H1 (cell line): Measurements from ENCODE around the gene RBM19.

Experiments used
- GTF2F1 ChIP-seq: IDR thresholded peaks from 2 replicates; pipeline ENCODE4 v1.6.1; 2012; ENCODE audit warnings: low read depth, low read length, improper control_type of control experiment, borderline replicate concordance
- TF ChIP-seq, protein P1 (sequence below), 3 experiments: IDR thresholded peaks; 1 replicate in 2 of 3; 2 replicates in 1 of 3; pipeline versions ENCODE4 v1.5.1 to v1.6.1; 2011; ENCODE audit warnings: low read length in 3 of 3, mild to moderate bottlenecking in 3 of 3, inconsistent platforms in 2 of 3, low read depth in 1 of 3, moderate library complexity in 1 of 3; ENCODE audit not compliant: insufficient read depth in 1 of 3; ENCODE audit errors: control extremely low read depth in 1 of 3

DNA sequence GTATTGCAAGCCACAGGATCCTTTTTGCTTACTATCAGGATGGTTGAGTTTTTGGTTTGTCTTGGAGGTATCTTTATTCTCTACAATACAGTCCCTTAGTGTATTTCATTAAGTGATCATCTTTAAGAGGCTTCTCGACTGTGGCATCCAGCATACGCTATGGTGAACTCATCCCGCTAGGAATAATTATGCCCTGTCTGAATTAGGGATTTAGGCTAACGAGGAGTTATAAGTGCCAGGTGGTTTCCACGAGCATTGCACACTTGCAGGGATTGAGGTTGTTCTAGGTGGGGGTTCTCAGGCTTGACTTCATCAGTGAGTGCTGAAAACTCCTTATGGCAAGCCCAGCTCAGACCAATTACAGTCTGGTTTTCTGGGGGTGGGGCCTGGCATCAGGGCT lies 37.2 kb upstream of the RBM19 start:
- no peak for TF ChIP-seq GTF2F1
- TF ChIP-seq, protein P1, sequence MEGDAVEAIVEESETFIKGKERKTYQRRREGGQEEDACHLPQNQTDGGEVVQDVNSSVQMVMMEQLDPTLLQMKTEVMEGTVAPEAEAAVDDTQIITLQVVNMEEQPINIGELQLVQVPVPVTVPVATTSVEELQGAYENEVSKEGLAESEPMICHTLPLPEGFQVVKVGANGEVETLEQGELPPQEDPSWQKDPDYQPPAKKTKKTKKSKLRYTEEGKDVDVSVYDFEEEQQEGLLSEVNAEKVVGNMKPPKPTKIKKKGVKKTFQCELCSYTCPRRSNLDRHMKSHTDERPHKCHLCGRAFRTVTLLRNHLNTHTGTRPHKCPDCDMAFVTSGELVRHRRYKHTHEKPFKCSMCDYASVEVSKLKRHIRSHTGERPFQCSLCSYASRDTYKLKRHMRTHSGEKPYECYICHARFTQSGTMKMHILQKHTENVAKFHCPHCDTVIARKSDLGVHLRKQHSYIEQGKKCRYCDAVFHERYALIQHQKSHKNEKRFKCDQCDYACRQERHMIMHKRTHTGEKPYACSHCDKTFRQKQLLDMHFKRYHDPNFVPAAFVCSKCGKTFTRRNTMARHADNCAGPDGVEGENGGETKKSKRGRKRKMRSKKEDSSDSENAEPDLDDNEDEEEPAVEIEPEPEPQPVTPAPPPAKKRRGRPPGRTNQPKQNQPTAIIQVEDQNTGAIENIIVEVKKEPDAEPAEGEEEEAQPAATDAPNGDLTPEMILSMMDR (IDR thresholded peaks at IDR 0.05; ENCODE audit: control extremely low read depth in 1 of 3, insufficient read depth in 1 of 3, low read depth in 1 of 3, low read length in 3 of 3), result no peak
